ENCODE data around the gene KRTCAP3.
"Not testable (repeated sequence)": the region's sequence is repeated elsewhere in the genome, so short reads cannot be mapped to it uniquely, and the experiment has no call there.

Gene KRTCAP3, protein sequence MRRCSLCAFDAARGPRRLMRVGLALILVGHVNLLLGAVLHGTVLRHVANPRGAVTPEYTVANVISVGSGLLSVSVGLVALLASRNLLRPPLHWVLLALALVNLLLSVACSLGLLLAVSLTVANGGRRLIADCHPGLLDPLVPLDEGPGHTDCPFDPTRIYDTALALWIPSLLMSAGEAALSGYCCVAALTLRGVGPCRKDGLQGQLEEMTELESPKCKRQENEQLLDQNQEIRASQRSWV

DNA sequence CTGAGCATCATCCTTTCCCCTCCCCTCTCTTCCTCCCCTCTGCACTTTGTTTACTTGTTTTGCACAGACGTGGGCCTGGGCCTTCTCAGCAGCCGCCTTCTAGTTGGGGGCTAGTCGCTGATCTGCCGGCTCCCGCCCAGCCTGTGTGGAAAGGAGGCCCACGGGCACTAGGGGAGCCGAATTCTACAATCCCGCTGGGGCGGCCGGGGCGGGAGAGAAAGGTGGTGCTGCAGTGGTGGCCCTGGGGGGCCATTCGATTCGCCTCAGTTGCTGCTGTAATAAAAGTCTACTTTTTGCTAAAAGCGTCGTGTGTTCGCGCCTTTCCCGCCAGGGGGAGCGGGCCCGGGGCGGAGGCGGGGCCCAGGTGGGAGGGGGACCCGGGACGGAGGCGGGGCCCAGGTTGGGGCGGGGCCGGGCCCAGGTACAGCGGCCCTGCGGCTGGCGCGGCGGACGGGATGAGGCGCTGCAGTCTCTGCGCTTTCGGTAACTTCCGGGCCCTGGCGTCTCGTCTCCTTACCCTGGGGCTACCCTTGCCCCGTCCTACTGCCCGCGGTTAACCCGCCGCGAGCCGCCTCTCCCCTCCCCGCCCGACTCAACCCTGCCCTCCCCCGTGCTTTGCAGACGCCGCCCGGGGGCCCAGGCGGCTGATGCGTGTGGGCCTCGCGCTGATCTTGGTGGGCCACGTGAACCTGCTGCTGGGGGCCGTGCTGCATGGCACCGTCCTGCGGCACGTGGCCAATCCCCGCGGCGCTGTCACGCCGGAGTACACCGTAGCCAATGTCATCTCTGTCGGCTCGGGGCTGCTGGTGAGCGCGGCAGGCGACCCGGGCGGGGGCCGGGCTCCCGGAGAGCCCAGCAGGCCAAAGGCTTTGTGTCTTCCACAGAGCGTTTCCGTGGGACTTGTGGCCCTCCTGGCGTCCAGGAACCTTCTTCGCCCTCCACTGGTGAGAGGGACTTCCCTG, at the start of gene KRTCAP3:
Gene KRTCAP3, plus strand, starts transcription at position 424 of the 962 bp plus-strand sequence. Its CDS starts 32 bp downstream, at position 456.
- no peak for DNase-seq (ENCODE audit: low spot score)

DNA sequence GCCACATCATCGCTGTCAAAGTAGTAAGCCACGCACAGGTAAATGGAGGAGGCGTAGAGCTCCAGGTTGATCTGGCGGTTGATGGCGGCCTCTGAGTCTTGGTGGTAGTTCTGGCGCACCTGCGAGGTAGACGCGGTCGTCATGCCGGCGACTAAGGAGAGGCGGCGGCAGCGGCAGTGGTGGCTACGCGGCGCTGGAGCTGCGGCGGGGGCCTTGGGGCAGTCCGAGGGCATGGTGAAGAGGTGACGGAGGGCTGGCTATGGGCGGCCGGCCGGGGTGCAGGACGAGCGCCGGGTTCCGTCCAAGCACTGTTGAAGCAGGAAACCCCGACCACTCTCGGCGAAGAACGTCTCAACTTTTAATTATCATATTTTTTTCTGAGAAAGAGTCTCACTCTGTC, 49.0 kb upstream of the KRTCAP3 start:
- DNase-seq (ENCODE audit: low spot score) = no peak

DNA sequence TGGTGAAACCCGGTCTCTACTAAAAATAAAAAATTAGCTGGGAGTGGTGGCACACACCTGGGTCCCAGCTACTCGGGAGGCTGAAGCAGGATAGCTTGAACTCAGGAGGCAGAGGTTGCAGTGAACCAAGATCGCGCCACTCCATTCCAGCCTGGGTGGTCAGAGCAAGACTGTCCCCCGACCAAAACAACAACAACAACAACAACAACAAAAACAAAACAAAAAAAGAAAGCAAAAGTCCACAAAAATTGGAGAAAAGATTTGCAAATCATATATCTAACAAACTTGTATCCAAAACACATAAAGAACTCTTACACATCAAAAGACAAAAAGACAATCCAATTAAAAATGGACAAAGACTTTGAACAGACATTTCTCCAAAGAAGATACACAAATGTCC, 43.2 kb upstream of the KRTCAP3 start:
- DNase-seq (ENCODE audit: low spot score) = no peak

DNA sequence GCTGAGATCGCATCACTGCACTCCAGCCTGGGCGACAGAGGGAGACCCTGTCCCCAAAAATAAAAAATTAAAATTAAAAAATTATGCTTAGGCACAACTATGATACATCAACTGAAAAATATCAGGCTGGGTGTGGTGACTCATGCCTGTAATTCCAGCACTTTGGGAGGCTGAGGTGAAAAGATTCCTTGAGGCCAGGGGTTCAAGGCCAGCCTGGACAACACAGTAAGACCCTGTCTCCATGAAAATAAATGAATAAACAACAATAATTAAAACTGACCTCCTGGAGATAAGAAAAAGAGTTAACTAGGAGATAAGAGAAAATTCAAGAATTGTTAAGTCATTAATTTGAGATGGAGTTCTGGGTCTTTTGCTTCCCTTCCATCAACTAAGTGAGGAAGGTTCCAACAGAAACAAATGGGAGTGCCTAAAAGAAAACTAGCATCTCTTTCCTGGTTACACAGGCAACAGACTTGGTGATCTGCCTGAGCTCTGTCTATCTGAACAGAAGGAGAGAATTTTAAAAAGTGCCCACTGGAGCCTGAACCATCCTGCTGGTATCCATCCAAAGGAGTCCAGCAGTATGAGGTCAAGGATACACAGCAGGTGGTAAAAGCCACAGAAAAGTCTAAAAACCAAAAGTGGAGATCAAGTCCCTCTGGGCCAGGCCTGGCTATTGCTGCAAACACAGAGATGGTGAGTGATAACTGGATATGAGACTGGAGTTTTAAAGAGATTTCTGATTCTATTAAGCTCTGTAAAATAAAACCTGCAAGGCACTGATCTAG, 41.6 kb upstream of the KRTCAP3 start:
- no peak for DNase-seq (ENCODE audit: low spot score)

DNA sequence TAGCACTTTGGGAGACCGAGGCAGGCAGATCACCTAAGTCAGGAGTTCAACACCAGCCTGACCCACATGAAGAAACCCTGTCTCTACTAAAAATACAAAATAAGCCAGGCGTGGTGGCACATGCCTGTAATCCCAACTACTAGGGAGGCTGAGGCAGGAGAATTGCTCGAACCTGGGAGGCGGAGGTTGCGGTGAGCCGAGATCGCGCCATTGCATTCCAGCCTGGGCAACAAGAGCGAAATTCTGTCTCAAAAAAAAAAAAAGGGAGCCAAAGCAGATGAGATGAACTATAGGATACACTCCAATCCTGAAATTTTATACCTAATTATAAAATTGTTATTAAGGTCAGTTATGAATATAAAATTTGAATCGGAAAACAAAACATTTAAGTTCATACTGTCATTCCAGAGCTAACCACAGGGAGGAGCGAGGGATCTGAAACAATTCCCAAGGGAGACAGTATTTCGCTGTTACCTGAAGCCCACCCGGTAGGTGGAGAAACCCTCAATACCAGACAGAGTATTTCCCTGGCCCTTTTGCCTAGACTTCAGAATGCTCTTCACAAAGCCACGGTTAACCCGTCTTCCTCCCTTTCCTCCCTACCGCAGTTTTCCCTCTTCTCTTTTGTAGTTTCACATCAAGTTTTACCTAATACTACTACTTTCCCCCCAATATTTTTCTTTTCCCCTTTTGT, 34.2 kb upstream of the KRTCAP3 start:
- DNase-seq (ENCODE audit: low spot score) = peak; percentile 80

DNA sequence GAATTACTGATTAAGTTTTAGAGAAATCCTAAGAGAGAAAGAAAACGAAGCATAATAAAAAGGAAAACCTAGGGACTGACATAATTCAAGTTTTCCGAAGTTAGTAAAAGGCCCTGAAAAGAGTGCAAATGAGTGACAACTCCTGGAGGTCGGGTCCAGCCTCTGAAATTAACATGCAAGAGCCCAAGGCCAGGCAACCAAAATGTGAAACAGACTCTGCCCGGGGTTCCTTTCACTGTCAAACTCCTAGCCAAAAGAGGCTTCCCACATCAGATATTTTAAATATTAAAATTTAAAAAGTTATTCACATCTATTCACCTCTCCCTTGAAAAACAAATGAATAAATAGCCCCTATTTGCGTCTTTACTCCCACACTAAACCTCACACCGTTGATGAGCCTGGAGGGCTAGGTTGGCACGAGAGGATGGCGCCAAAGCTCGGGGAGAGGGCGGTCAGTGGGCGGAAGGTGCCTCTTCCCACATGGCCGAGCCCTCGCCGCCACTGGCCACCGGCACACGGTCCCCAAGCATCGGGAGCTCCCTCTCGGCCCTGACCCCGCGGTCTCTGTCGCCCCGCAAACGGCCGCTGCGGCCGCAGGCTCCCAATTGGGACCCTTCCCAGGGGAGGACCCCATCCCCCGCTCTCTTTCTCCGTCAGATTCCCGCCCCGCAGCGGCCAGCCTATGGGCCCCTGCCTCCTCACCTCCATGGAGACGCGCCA, 33.4 kb upstream of the KRTCAP3 start:
- peak; percentile 53 for DNase-seq (ENCODE audit: low spot score)

DNA sequence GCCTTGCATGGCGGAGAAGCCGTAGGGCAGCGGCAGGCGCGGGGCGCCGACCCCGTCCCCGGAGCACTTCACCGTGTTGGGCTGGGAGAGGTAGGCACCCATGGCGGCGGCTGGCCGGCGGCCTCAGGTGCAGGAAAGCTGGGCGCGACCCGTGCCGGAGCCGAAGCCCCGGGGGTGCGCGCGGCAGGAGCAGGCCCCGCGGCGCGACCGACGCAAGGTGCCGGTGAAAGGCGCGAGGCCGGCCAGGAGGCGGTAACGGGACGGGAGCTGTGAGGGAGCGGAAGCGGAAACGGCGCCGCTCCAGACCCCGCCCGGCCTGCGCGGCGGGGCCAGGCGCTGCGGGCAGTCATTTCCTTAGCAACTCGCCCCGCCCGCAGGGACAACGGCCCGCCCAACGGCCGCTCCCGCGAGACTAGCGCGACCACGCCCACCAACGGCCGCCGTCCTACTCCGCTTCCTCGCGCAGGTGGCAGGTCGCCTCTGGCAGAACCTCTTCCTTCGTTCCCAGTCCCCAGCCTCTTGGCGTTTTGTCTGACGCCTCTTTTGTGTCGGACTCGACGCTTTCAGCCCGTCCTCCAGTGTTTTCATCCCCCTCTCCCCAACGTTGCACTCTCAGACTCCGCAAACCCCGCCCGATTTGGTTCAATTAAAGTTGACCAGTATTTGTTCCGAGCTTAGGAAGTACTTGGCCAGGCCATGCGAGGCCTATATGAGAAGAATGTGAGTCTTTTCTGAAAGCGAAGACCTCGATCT, 32.7 kb upstream of the KRTCAP3 start, which contains the start of gene PPM1G:
Gene PPM1G, minus strand, starts transcription at position 271 of the 753 bp plus-strand sequence. Its CDS starts 169 bp downstream, at position 102.
- DNase-seq (ENCODE audit: low spot score) = peak; percentile 96

DNA sequence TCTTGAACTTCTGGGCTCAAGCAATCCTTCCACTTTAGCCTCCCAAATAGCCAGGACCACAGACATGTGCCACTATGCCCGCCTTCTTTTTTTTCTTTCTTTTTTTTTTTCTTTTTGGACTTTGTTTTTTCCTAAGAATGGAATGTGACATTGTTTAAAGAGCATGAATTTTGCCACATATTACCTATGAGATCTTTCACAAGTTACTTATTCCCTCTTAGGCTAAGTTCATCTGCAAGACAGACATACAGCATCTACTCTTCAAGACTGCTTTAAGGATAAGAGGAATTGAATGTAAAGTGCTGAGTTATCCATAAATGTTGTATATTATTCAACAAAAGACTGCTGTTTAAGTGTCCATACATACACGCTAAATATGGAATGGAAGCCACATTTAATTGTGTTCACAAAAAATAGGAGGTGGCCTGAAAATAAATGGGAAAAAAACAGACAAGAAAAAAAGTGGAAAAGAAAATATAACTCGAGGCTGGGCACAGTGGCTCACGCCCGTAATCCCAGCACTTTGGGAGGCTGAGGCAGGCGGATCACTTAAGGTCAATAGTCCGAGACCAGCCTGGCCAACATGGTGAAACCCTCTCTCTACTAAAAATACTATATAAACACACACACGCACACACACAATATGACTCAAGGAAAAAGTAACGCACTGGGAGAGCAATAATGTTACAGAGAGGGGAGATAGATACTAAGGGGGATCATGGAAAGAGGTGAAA, 29.6 kb upstream of the KRTCAP3 start:
- no peak for DNase-seq (ENCODE audit: low spot score)

DNA sequence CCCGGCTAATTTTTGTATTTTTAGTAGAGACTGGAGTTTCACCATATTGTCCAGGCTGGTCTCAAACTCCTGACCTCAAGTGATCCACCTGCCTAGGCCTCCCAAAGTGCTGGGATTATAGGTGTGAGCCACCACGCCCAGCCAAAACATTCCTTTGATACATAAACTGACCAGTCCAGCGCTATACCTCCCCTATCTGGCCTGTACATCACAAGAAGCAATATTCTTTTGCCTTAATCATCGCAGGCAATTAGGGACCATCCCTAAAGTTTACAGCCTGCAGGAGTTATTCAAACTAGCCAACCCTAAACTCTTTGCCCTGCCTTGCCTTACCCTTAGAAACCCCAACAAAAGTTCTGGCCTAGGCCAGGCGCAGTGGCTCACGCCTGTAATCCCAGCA, 26.0 kb upstream of the KRTCAP3 start:
- no peak for DNase-seq (ENCODE audit: low spot score)

DNA sequence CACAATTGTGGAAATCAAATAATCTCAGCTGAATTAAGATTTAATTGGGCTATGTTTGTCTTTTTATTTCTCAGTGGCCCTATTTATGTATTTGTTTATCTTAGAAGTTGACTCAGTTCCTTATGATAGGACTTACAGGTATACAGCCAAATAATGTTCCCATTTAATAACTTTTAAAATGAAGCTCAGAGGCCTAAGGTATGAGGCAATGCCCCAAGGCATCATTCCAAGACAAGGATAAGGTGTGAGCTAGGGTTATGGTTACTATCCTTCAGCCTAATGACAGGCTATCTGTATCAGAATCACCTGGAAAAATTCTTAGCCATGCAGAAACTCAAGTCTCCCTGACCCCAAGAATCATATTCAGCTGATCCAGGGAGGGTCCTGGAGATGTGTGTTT, 21.2 kb upstream of the KRTCAP3 start:
- no peak for DNase-seq (ENCODE audit: low spot score)

DNA sequence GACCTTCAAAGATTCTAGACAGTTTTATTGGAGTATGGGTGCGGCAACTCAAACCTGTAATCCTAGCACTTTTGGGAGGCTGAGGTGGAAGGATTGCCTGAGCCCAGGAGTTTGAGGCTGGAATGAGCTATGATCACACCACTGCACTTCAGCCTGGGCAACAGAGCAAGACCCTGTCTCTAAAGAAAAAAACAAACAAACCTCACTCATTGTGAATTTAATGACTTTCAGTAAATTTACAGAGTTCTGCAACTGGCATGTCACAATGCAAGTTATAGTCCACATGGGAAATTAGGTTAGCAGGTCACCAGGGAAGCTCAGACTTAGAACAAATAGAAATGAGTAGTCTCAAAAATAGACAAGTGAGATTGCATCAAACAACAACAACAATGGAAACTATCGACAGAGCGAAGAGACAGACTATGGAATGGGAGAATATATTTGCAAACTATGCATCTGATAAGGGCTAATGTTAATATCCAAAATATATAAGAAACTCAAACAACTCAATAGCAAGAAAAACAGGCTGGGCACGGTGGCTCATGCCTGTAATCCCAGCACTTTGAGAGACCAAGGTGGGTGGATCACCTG, 20.4 kb upstream of the KRTCAP3 start:
- DNase-seq (ENCODE audit: low spot score) = no peak

DNA sequence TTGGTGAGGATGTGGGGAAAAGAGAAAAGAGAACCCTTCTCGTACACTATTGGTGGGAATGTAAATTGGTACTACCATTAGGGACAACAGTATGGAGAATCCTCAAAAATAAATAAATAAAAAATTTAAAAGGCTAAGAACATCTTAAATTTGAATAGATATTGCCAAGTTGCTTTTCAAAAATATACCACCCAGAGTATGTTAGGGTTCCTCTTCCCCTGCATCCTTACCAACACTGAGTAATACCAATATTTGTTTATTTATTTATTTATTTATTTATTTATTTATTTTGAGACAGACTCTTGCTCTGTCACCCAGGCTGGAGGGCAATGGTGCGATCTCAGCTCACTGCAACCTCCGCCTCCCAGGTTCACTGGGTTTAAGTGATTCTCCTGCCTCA, 19.2 kb upstream of the KRTCAP3 start:
- DNase-seq (ENCODE audit: low spot score) = no peak

DNA sequence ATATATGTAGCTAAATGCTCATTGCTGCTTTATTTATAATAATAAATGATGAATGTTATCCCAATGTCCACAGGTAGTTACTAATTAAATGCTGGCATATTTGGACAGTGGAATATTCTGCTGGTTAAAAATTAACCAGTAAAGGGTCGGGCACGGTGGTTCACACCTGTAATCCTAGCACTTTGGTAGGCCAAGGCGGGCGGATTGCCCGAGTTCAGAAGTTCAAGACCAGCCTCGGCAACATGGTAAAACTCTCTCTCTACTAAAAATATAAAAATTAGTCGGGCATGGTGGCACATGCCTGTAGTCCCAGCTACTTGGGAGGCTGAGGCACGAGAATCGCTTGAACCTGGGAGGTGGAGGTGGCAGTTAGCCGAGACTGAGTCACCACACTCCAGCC, 17.1 kb upstream of the KRTCAP3 start:
- not testable (repeated sequence) for DNase-seq (ENCODE audit: low spot score)

DNA sequence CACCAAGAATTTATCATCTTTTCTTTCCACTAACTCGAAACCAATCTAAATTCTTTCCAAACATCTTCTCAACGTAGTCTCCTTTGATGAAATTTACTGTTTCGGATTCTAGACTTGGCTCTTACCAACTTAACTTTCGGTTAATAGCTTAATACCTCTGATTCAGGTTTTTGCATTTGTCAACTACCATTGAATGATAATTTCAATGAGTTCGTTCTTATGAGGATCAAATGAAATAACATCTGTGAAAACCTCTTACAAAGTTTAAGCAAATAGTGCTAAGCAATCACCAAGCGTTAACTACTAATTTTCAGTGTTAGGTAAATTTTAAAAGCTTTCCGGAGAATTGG, 14.3 kb upstream of the KRTCAP3 start:
- no peak for DNase-seq (ENCODE audit: low spot score)

DNA sequence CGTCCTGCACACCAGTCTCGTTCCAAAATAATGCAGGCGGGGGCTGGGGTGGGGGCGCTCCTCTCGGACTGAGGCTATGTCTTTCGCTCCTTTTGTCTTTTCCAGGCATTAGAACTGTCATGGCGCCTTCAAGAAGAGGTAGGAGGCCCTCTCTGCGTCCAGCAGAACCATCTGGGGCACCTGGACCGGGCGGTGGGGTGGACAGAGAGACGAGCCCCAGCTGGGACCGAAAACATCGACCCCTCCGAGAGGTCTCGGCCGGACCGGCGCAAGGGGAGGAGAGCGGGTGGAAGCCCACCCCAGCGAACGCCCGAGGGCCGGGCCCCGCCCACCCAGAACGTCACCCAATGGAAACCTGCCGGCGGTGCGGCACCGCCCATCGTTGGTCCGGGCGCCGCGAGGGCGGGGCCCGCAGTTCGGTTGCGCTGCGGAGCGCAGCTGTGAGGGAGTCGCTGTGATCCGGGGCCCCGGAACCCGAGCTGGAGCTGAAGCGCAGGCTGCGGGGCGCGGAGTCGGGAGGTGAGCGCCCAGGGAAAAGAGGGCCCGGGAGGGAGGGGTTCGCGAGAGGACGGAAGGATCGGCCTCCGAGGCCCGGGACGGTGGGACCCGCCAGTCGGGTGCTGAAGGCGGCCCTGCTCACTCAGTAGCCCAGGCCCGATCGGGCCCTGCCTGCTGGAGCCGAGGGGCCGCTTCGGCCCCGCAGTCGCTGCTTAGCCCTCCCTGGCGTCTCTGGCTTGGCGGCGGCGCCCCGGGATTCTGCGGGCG, 13.8 kb upstream of the KRTCAP3 start, which contains the start of gene NRBP1:
Gene NRBP1, plus strand, starts transcription at position 419 of the 765 bp plus-strand sequence. CDS start 4,643 bp downstream, outside the sequence.
- DNase-seq (ENCODE audit: low spot score) = peak; percentile 90

DNA sequence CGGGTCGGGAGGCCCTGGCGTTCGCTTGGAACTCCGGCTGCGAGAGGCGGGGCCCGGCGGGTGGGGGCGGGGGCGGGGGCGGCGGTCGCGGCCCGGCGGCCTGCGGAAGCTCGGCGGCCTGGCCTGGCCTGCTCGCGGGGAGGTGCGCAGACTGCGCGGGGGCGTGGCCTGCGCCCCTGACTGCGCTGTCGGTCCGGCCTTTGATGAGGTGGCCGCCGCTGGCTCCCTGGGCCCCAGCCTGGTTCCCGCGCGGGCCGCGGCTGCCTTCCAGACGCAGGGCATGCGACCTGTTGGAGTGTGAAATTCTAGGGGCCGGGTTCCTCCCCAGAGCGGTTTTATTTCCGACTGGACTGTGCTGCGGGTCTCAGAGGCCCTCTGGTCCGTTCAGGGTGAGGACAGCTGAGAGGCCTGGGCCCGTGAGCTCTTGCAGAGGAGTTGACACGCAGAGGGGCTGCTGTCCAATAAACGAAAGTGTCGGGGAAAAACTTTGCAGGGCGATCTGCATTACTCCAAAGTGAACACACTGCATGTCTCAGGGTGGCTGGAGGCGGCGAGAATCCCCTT, 13.1 kb upstream of the KRTCAP3 start:
- DNase-seq (ENCODE audit: low spot score) = peak; percentile 92

DNA sequence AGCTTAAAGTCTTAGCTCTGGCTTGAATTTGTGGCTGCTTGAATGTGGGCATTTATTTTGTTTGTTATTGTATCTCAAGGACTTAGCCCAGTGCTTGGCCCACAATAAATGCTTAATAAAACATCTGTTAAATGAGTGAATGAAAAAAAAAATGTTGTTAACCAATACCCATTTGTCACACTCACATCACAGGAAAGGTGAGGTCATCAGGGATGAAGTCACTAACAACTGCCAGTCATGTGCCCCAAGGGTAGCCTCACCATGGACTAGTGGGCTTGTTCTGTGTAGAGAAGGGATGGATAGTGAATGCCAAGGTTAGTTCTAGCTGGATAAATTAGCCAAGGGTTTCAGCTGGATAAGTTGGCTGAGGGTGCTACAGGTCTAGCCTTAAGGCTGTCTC, 10.8 kb upstream of the KRTCAP3 start:
- no peak for DNase-seq (ENCODE audit: low spot score)

DNA sequence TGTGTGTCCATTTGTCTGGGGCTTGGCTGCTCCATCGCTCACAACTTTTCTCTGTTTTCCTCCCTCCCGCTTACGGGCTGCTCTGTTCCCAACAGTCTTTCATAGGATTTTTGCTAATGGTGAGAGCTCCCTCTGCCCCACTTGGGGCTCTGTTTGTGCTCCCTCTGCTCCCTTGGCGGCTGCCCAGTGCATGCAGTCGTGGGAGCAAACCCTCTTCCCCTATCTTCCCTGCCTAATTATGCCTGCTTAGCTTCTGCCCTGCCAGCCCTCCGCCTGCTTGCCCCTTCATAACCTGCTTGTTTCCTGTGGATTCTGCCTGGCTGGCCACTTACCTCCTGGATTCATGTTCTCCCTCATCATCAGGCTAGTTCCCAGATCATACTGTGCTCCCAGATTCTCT, 6.6 kb upstream of the KRTCAP3 start:
- DNase-seq (ENCODE audit: low spot score) = no peak

All from SW480 (cell line).